Measurements from ENCODE around the gene MBTPS1.

MBTPS1 gene

DNA sequence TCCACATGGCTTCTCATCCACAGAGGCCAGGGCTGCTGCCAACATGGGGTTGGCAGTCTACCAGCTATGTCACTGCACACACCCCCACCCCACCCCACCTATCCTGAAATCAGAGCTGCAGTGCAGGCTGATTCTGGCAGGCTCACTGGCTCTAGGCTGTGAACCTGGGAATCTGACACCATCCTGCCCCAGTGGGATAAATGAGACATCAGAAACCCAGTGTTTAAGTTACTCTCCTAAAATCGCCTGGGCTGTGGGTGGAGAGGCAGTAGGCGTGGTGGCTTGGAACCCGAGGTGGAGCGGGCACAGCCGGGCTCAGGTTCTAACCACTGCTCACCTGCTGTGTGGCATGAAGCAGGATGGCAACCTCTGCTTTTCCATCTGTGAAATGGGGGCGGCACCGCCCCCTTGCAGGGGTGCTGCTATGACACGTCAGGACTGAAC is 79.7 kb downstream of the MBTPS1 start:
- H3K4me1 Mint-ChIP-seq: no peaks in the 10 kb centered on the region
- no peak for ATAC-seq
- peaks cover 30% of the 10 kb centered on the region for H3K27me3 Mint-ChIP-seq
- H3K27ac Mint-ChIP-seq: no peak overlapping the region
- peaks cover 2% of the 10 kb centered on the region for H3K9me3 Mint-ChIP-seq
- H3K36me3 Mint-ChIP-seq: no peaks in the 10 kb centered on the region
- H3K4me3 Mint-ChIP-seq: no peak overlapping the region

DNA sequence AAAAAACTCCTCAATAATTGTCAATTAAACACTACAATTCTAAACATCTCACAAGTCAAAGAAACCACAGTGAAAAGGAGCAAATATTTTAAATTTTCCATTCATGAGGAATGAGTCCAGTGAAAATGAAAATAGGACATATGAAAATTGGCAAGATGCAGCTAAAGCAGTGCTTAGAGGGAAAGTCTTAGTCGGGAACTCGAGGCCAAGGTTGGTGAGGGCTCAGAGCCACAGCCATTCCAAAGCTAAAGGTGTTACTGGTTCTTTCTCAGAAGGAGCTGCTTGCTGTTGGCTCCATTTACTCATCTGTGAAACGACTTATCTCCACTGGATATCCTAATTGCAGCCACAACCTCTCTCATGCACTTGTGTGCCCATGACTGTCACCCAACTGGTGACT is 80.6 kb downstream of the MBTPS1 start:
- ATAC-seq: no peak
- Mint-ChIP-seq H3K27ac (no peak overlapping the region), H3K36me3 (no peaks in the 10 kb centered on the region), H3K9me3 (peaks cover 2% of the 10 kb centered on the region), H3K4me3 (no peak overlapping the region), H3K27me3 (peaks cover 35% of the 10 kb centered on the region), H3K4me1 (no peaks in the 10 kb centered on the region)

DNA sequence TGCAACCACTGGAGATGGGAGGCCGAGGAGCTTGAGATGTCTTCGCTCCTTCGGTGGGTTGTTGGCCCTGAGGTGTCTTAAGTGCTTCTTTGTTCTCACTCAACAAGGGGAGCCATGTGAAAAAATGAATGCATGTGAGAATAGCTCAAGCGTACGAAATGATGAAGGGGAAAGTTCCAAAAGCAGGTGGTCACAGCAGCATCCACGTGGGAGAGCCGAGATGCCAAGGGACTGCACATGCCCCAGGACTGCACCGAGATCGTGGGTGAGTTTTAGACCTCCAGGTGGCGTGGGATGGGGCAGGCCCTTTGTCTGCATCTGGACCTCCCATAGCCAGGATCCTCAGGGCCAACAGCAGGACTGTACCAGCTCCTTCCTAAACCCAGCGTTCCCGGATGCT is 82.2 kb downstream of the MBTPS1 start:
- H3K27me3 Mint-ChIP-seq: peaks cover 36% of the 10 kb centered on the region
- ATAC-seq: no peak
- H3K9me3 Mint-ChIP-seq: peaks cover 5% of the 10 kb centered on the region
- H3K4me3 Mint-ChIP-seq: no peak overlapping the region
- H3K27ac Mint-ChIP-seq: no peak overlapping the region
- no peaks in the 10 kb centered on the region for H3K36me3 Mint-ChIP-seq
- H3K4me1 Mint-ChIP-seq: peaks cover 12% of the 10 kb centered on the region

DNA sequence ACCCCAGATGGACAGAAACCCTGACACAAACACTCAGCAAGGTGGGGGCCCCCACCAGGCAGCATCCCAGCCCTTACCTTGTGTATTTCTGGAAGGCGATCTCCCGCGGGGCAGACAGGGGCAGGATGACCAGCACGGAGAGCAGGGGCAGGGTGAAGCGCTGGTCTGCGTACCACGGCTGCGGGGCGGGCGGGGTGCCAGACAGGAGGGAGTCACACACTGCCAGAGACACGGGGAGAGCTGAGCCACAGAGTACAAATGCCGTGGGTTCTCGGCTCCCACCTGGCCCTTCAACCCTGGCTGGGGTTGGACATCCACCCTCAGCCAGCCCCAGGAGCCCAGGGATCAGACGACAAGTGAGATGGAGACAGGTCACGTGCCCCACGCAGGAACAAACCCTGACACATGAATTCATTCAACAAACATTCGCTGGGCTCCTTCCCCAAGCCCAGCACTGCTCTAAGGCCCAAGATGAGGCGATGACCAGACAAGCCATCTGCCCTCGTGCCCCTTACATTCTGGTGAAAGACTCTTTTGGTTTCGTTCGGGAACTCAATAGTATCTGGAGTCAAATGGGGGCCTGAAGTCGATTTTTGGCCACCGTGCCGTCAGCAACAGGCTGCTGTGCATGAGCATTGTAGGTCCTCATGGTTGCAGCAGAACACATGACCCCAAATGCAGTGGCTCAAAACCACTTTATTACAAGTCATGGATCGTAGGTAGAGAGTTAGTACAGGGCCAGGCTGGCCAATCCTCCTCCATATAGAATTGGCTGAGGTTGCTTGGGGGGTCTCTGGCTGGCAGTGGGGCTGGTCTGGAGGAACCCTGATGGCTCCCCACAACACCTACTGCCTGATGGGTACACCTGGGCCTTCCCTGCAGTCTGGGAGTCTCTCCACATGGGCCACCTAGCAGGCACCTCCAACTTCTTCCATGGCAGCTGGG is 83.2 kb downstream of the MBTPS1 start:
- Mint-ChIP-seq H3K27ac (no peak overlapping the region), H3K4me3 (no peak overlapping the region)

DNA sequence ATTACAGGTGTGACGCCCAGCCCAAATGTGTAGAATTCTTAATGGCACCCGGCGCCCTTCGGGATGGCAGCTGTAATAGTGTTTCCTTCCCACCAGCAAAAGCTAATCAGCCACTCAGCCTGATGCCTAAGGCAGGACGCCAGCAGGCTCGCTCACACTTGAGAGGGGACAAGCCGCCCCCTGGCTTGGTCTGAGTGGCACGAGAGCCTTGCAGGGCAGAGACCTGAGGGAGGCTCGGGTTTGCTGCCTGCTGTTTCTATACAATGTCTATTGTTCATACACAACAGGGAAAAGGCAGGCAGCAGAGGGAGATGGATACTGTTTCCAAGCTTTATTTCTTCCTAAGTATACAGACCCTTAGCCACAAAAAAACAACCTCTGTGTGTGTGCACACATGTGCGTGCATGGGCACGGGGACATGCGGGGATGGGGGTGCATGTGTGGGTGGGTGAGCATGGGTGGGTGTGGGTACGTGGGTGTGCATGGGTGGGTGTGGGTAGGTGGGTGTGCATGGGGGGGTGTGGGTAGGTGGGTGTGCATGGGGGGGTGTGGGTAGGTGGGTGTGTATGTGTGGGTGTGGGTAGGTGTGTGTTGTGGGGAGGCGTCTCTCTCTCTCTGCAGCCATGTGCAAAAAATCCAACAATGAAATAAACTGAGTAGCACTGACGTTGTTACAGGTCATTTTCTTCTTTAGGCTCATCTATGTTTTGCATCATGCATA is 84.1 kb downstream of the MBTPS1 start:
- ATAC-seq: peak; percentile 34
- Mint-ChIP-seq H3K27ac (no peak overlapping the region), H3K4me1 (peaks cover 22% of the 10 kb centered on the region), H3K27me3 (peaks cover 52% of the 10 kb centered on the region), H3K9me3 (peaks cover 5% of the 10 kb centered on the region), H3K36me3 (no peaks in the 10 kb centered on the region), H3K4me3 (no peak overlapping the region)

More for the DNA sequence above, 83.2 kb downstream of the MBTPS1 start:
- Mint-ChIP-seq H3K4me1 (peaks cover 22% of the 10 kb centered on the region), H3K36me3 (no peaks in the 10 kb centered on the region), H3K9me3 (peaks cover 5% of the 10 kb centered on the region), H3K27me3 (peaks cover 43% of the 10 kb centered on the region)
- no peak for ATAC-seq

DNA sequence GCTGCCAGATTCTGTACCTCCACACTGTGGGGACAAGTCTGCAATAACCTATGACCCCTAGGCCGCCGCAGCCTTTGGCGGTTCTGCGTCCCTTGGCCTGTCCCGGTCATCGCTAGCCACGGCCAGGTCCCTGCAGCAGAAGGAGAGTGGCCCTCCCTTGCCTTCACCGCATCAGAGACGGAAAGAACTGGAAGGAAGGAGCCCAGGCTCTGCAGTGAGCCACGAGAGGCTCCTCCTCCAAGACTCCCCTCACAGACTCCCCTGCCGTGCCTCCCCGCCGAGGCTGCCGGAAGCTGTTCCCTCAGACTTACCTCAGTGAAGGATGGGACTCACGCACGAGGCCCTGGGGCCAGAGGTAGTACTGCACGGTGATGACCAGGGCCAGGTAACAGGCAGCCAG is 85.2 kb downstream of the MBTPS1 start:
- peaks cover 22% of the 10 kb centered on the region for H3K4me1 Mint-ChIP-seq
- H3K27ac Mint-ChIP-seq: no peak overlapping the region
- peaks cover 5% of the 10 kb centered on the region for H3K9me3 Mint-ChIP-seq
- H3K27me3 Mint-ChIP-seq: peaks cover 60% of the 10 kb centered on the region
- ATAC-seq: no peak
- no peaks in the 10 kb centered on the region for H3K36me3 Mint-ChIP-seq
- H3K4me3 Mint-ChIP-seq: no peak overlapping the region

DNA sequence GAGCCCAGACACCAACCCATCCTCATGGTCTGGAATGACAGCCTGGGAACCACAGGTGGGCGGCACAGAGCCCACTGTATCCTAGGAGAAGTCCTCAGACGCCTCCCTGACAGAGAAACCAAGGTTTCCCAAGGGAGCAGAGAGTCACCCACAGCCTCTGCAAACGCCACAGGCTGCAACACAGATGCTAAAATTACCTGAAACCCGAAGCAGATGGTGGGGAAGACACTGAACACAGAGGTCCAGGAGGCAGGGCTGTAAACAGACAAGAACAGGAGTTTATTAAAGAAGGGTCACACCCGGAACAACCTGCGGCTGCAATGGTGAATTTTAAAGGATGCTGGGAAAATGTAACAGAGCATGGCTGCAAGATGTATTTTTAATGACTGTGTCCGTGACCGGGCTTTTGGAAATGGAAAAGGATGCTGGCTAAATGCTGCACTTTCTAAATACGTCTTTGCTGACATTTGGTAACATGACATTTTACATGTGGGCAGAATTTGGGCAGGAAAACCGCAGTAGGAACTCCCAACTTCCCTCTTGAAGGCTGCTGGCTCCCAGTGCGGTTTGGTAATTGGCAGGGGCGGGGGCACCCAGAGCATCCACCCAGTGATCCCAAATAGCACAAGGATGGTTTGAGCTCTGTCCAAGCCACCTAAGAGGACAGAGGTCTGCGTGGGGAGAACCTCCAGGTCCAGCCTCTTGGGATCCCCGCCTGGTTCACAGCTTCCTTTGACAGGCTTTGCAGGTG is 87.3 kb downstream of the MBTPS1 start:
- Mint-ChIP-seq H3K4me1 (peaks cover 22% of the 10 kb centered on the region), H3K27ac (peak overlapping the region; percentile 33), H3K9me3 (peaks cover 2% of the 10 kb centered on the region), H3K4me3 (no peak overlapping the region), H3K36me3 (no peaks in the 10 kb centered on the region), H3K27me3 (peaks cover 77% of the 10 kb centered on the region)
- ATAC-seq: peak; percentile 59

DNA sequence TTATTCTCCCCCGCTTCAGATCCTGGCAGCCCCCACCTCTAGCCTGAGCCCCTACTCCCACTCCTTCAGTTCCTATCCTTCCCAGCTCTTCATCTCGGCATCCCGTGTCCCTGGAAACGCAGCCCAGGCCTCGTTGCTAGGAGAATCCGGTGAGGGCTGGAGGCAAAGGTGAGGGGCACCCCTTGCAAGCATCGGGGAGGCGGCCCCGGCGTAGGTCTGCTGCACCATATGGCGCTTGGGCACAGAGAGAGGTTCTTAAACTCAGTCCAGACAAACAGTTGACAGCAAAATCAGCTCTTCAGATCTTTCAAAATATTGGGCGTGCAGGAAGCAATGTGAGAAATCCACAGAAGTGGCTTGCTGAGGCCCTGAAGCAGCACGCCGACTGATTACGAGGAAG is 89.1 kb downstream of the MBTPS1 start:
- peaks cover 2% of the 10 kb centered on the region for H3K9me3 Mint-ChIP-seq
- peaks cover 78% of the 10 kb centered on the region for H3K27me3 Mint-ChIP-seq
- no peak for ATAC-seq
- H3K4me3 Mint-ChIP-seq: no peak overlapping the region
- H3K4me1 Mint-ChIP-seq: peaks cover 22% of the 10 kb centered on the region
- no peaks in the 10 kb centered on the region for H3K36me3 Mint-ChIP-seq
- no peak overlapping the region for H3K27ac Mint-ChIP-seq

DNA sequence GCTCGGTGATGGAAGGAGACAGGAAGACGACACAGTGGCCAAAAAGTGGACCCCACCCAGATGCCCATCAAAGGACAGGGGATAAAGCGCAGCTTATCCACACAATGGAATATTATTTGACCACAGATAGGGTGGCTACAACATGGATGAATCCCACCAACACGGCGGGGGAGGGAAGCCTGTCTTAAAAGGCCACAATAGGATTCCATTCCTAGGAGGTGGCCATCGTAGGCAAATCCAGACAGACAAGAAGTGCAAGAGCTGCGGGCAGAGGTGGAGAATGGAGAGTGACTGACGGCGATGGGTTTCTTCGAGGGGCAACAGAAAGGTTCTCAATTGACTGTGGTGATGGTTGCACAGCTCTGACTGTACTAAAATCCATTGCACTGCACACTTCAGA is 90.1 kb downstream of the MBTPS1 start:
- Mint-ChIP-seq H3K4me1 (peaks cover 22% of the 10 kb centered on the region), H3K27me3 (peaks cover 72% of the 10 kb centered on the region), H3K27ac (no peak overlapping the region), H3K4me3 (no peak overlapping the region), H3K9me3 (peaks cover 4% of the 10 kb centered on the region), H3K36me3 (peaks cover 2% of the 10 kb centered on the region)
- no peak for ATAC-seq

DNA sequence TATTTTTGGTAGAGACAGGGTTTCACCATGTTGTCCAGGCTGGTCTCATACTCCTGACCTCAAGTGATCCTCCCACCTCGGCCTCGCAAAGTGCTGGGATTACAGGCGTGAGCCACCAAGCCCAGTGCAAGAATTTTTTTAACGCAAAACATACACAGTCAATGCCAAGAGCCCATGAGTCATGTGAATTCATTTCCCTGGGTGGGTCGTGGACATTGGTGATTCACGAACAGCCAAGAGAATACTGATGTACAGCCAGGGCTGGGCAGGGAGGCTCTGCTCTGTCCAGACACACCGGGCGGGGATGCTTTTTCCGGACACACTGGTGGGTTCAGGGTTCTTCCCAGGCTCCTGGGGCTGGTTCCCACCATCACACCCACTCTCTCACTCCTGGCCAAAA is 91.9 kb downstream of the MBTPS1 start:
- Mint-ChIP-seq H3K27me3 (peaks cover 69% of the 10 kb centered on the region), H3K9me3 (peaks cover 7% of the 10 kb centered on the region), H3K36me3 (peaks cover 6% of the 10 kb centered on the region), H3K27ac (no peak overlapping the region), H3K4me1 (peaks cover 14% of the 10 kb centered on the region), H3K4me3 (no peak overlapping the region)
- no peak for ATAC-seq

DNA sequence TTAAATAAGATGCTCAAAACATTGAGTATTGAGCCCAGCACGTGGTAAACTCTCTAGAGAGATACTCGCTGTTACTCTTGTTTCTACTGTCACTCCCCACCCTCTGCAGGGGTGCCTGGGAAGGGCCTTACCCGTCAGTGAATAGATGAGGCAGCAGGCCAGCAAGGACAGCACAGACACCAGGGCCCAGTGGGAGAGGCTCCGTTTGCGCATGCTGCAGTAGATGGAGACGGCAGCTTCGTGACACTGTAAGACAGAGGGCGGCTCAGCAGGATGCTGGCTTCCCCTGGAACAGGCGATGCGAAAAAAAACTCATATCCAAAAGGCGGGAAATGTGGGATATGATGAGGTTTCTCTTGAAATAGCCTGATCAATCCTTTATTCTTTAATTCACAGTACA is 94.1 kb downstream of the MBTPS1 start:
- Mint-ChIP-seq H3K4me3 (no peak overlapping the region), H3K27me3 (peaks cover 70% of the 10 kb centered on the region), H3K4me1 (no peaks in the 10 kb centered on the region)

DNA sequence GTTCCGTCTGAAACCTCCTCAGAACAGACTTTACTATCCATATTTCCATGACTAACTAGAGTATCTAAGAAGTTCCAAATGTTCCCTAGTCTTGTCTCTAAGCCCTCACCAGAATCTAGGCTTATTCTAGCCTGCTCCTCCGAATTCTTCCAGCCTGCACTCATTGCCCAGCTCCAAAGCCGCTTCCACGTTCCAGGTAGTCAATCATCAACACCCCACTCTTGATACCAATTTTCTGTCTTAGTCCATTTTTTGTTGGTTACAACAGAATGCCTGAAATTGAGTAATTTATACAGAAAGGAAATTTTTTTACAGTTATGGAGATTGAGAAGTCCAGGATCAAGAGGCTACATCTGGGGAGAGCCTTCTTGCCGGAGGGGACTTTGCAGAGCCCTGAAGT is 95.3 kb downstream of the MBTPS1 start:
- no peak for ATAC-seq
- peaks cover 61% of the 10 kb centered on the region for H3K27me3 Mint-ChIP-seq
- no peak overlapping the region for H3K4me3 Mint-ChIP-seq
- H3K9me3 Mint-ChIP-seq: peaks cover 13% of the 10 kb centered on the region
- H3K36me3 Mint-ChIP-seq: peaks cover 6% of the 10 kb centered on the region
- no peaks in the 10 kb centered on the region for H3K4me1 Mint-ChIP-seq
- H3K27ac Mint-ChIP-seq: no peak overlapping the region

More for the DNA sequence above, 94.1 kb downstream of the MBTPS1 start:
- ATAC-seq: no peak
- peaks cover 13% of the 10 kb centered on the region for H3K9me3 Mint-ChIP-seq
- H3K36me3 Mint-ChIP-seq: peaks cover 6% of the 10 kb centered on the region
- H3K27ac Mint-ChIP-seq: no peak overlapping the region

DNA sequence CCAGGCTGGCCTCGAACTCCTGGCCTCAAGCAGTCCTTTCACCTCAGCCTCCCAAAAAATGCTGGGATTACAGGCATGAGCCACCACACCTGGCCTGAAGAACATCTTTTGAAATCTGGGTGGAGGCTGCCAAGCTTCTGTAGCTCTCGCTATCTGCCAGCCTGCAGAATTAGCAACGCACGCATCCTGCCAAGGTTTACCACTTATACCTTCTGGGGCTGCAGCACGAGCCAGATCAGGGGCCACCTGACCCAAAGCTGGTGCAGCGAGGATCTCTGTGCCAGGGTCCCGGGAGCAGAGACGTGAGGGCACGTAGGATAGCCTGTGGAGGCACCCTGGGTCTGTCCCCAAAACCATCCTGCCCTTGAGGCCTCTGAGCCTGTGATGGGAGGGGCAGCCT is 96.4 kb downstream of the MBTPS1 start:
- ATAC-seq: no peak
- Mint-ChIP-seq H3K4me3 (no peak overlapping the region), H3K27ac (no peak overlapping the region), H3K36me3 (peaks cover 6% of the 10 kb centered on the region), H3K9me3 (peaks cover 13% of the 10 kb centered on the region), H3K27me3 (peaks cover 49% of the 10 kb centered on the region), H3K4me1 (no peaks in the 10 kb centered on the region)

DNA sequence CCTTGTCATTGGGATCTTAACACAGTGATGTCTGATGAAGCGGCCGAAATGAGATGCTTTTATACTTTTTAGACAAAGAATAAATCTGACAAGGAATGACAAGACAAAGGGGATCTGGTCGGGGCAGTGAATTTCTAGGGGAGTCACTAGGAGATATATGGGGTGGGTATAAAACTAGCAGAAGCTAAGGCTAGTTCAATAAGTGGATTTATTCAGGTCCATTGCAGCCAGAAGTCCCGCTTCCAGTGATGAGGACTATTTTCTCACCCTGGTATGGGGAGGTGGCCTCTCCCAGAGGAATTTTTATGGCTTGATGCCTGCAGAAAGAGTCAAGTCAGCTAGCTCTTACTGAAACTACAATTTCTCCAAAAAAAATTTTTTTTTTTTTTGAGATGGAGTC is 98.0 kb downstream of the MBTPS1 start:
- no peak for ATAC-seq

DNA sequence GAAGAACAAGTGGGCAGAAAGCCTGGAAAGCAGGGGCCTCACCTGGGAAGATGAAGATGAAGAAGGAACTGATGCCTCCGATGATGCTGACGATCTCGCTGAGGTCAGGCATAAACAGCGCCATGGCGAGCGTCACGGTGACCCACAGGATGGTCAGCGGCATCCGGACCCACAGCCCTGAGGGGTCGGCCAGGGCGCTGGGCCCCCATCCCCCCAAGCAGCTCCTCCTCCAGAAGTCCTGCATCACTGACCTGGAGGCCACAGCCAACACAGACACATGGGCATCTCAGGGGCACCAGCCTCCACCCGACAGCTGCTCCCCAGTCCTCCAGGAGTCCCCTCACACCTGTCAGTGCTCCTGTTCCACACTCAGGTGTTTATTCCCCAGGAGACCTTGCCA is 100.3 kb downstream of the MBTPS1 start:
- Mint-ChIP-seq H3K36me3 (peaks cover 3% of the 10 kb centered on the region), H3K4me3 (no peak overlapping the region)
- ATAC-seq: no peak

More for the DNA sequence above, 98.0 kb downstream of the MBTPS1 start:
- Mint-ChIP-seq H3K27me3 (peaks cover 54% of the 10 kb centered on the region), H3K9me3 (peaks cover 13% of the 10 kb centered on the region), H3K36me3 (peaks cover 6% of the 10 kb centered on the region), H3K4me3 (no peak overlapping the region), H3K4me1 (peaks cover 13% of the 10 kb centered on the region), H3K27ac (no peak overlapping the region)

More for the DNA sequence above, 100.3 kb downstream of the MBTPS1 start:
- no peak overlapping the region for H3K27ac Mint-ChIP-seq
- peaks cover 13% of the 10 kb centered on the region for H3K4me1 Mint-ChIP-seq
- H3K9me3 Mint-ChIP-seq: peaks cover 10% of the 10 kb centered on the region
- peaks cover 42% of the 10 kb centered on the region for H3K27me3 Mint-ChIP-seq

All from stimulated activated memory B cell treated with anti-CD40 and anti-IgM and Interleukin-4, amounts not matched to agents 10 μg/mL and 1 μg/mL and 100 μg/mL, for 72 hours (primary cell).